HepG2 (cell line): ENCODE data around the gene SLC43A1. TPM values are rescaled to one million over a fixed set of nuclear protein-coding genes. Genes with fewer than 3 reads are reported as not detected.

Experiments
- ADNP ChIP-seq: sonication (generic); formaldehyde crosslinking; IDR thresholded peaks from 2 replicates; pipeline ENCODE4 v1.4.0; 2020; ENCODE audit warnings: missing genetic modification reagents
- ELF3 ChIP-seq: IDR thresholded peaks from 2 replicates; pipeline ENCODE4 v1.6.1; 2016; ENCODE audit warnings: missing genetic modification reagents, missing compliant biosample characterization
- GZF1 ChIP-seq: sonication (generic); formaldehyde crosslinking; IDR thresholded peaks from 2 replicates; pipeline ENCODE4 v1.5.1; 2020; ENCODE audit warnings: mild to moderate bottlenecking, missing genetic modification reagents
- HOXA9 ChIP-seq: sonication (generic); formaldehyde crosslinking; IDR thresholded peaks from 2 replicates; pipeline ENCODE4 v1.8.1; 2022; ENCODE audit warnings: missing genetic modification reagents, mild to moderate bottlenecking, moderate library complexity, borderline replicate concordance
- KAT7 ChIP-seq: IDR thresholded peaks from 2 replicates; pipeline ENCODE4 v1.6.1; 2018; ENCODE audit warnings: borderline replicate concordance, missing compliant biosample characterization
- KLF6 ChIP-seq: IDR thresholded peaks from 2 replicates; pipeline ENCODE4 v1.8.0; 2016; ENCODE audit warnings: missing biosample characterization, missing genetic modification reagents
- MAZ ChIP-seq, 2 experiments: sonication (generic) in 1 of 2; formaldehyde crosslinking in 1 of 2; IDR thresholded peaks; 2 replicates each; pipeline versions ENCODE4 v1.5.0 to v1.6.1; 2012 to 2020; ENCODE audit warnings: low read depth in 2 of 2, mild to moderate bottlenecking in 2 of 2, borderline replicate concordance in 1 of 2, improper control_type of control experiment in 1 of 2, low read length in 1 of 2, missing genetic modification reagents in 1 of 2, moderate library complexity in 1 of 2
- MLLT10 ChIP-seq: sonication (generic); formaldehyde crosslinking; IDR thresholded peaks from 2 replicates; pipeline ENCODE4 v1.4.0; 2020; ENCODE audit warnings: missing genetic modification reagents
- NFIB ChIP-seq: sonication (generic); formaldehyde crosslinking; IDR thresholded peaks from 2 replicates; pipeline ENCODE4 v1.9.0; 2021; ENCODE audit warnings: missing genetic modification reagents, mild to moderate bottlenecking, borderline replicate concordance
- NR3C1 ChIP-seq: sonication (generic); formaldehyde crosslinking; IDR thresholded peaks from 2 replicates; pipeline ENCODE4 v1.4.0; 2020; ENCODE audit warnings: missing genetic modification reagents
- PHF8 ChIP-seq: sonication (generic); formaldehyde crosslinking; IDR thresholded peaks from 2 replicates; pipeline ENCODE4 v1.5.0; 2020; ENCODE audit warnings: missing genetic modification reagents
- SMAD9 ChIP-seq: sonication (generic); formaldehyde crosslinking; IDR thresholded peaks from 2 replicates; pipeline ENCODE4 v1.5.1; 2020; ENCODE audit warnings: mild to moderate bottlenecking, missing genetic modification reagents
- SRSF4 ChIP-seq: fragments of 200-400 bp; formaldehyde crosslinking; IDR thresholded peaks from one replicate; pipeline ENCODE4 v1.6.1; 2018; ENCODE audit warnings: mild to moderate bottlenecking, low read depth, low read length, moderate library complexity; ENCODE audit not compliant: poor library complexity, severe bottlenecking
- ZC3H4 ChIP-seq: sonication (generic); formaldehyde crosslinking; IDR thresholded peaks from 2 replicates; pipeline ENCODE4 v1.4.0; 2020; ENCODE audit warnings: missing genetic modification reagents, borderline replicate concordance
- ZFX ChIP-seq: sonication (generic); formaldehyde crosslinking; IDR thresholded peaks from 2 replicates; pipeline ENCODE4 v1.4.0; 2020; ENCODE audit warnings: mild to moderate bottlenecking, low read depth, missing genetic modification reagents, moderate library complexity
- ZNF234 ChIP-seq: sonication (generic); formaldehyde crosslinking; conservative IDR thresholded peaks from 2 replicates; pipeline ENCODE4 v1.5.1; 2020; ENCODE audit warnings: mild to moderate bottlenecking, missing genetic modification reagents
- ZNF264 ChIP-seq: sonication (generic); formaldehyde crosslinking; IDR thresholded peaks from 2 replicates; pipeline ENCODE4 v1.4.0; 2020; ENCODE audit warnings: missing genetic modification reagents
- ZNF326 ChIP-seq: sonication (generic); formaldehyde crosslinking; IDR thresholded peaks from 2 replicates; pipeline ENCODE4 v1.4.0; 2020; ENCODE audit warnings: missing genetic modification reagents, borderline replicate concordance
- ZNF430 ChIP-seq: sonication (generic); formaldehyde crosslinking; IDR thresholded peaks from 2 replicates; pipeline ENCODE4 v1.9.0; 2021; ENCODE audit warnings: mild to moderate bottlenecking, missing genetic modification reagents
- ZNF484 ChIP-seq: sonication (generic); formaldehyde crosslinking; IDR thresholded peaks from 2 replicates; pipeline ENCODE4 v1.5.1; 2020; ENCODE audit warnings: mild to moderate bottlenecking, low read depth, missing genetic modification reagents, borderline replicate concordance
- ZNF629 ChIP-seq: sonication (generic); formaldehyde crosslinking; conservative IDR thresholded peaks from 2 replicates; pipeline ENCODE4 v1.5.0; 2020; ENCODE audit warnings: missing genetic modification reagents
- polyA plus RNA-seq, 8 experiments: library from polyadenylated mRNA; depleted of rRNA in 3 of 8; stranded (reverse) in 7 of 8; unstranded in 1 of 8; fragments of >200 nt; fragmentation: Illumina TruSeq in 4 of 8; extraction: Trizol in 4 of 8; gene quantifications; 2 replicates each; pipeline versions ENCODE4 v1.2.1 to v1.2.3, GENCODE V29; 2011 to 2016; ENCODE audit warnings: low read depth in 4 of 8, missing spikeins in 1 of 8, mixed read lengths in 1 of 8; ENCODE audit not compliant: insufficient read depth in 1 of 8
- total RNA-seq, 5 experiments: library from RNA; depleted of rRNA; stranded (reverse); fragments of >200 nt; fragmentation: Illumina TruSeq; extraction: Trizol; gene quantifications; 2 replicates each; pipeline ENCODE4 v1.2.3, GENCODE V29; 2016; ENCODE audit warnings: low read depth in 1 of 5
- TF ChIP-seq, protein P1 (sequence below): sonication (generic); formaldehyde crosslinking; IDR thresholded peaks from 2 replicates; pipeline ENCODE4 v1.4.0; 2020; ENCODE audit warnings: missing genetic modification reagents
- TF ChIP-seq, protein P2 (sequence below): sonication (generic); formaldehyde crosslinking; conservative IDR thresholded peaks from 2 replicates; pipeline ENCODE4 v1.5.0; 2020; ENCODE audit warnings: missing genetic modification reagents
- TF ChIP-seq, protein P3 (sequence below): sonication (generic); formaldehyde crosslinking; IDR thresholded peaks from 2 replicates; pipeline ENCODE4 v1.4.0; 2020; ENCODE audit warnings: missing genetic modification reagents

SLC43A1 gene
- total and polyA plus RNA-seq, 2 of the 13 experiments (the other 11 are each of a cell fraction or from before 2014, with no cell fraction given) = 72.3 to 87.6 TPM

DNA sequence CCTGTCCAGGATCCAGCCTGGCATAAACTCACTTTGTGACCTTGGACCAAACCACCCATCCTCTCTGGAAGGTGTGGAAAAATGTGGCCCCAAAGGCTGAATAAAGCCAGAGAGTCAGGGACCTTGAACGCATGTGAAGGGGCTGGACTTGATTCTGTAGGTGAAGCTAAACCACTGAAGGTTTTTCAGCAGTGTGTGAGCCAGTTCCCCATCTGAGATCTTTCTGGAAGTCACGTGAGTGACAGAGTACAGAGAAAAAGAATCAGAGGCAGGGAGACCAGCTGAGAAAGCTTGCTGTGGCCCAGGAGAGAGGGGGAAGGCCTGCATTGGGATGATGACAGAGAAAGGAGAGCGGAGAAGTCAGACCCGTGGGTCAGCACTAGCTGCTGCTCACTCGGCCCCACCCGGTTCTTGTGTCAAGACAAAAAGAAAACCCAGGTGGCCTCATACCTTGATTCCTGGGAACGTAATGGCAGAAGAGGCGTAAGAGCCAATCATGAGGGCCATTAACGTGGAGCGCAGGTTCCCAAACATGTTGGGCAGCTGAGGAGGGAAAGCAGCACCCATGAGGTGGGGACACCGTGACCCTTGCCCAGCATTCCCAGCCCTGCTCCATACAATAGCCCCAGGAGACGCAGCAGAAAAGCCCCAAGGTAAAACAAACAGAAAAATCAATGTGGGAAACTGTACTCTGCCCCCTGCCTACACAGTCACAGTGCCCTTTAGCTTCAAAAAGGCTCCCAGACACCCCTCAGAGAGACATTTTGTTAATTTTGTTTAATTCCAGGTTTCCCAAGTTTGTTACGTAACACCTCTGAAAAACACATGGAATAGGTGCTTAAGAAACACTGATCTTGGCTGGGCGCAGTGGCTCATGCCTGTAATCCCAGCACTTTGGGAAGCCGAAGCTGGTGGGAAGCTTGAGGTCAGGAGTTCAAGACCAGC, 17.9 kb downstream of the SLC43A1 start (continued):
- TF ChIP-seq MAZ (IDR thresholded peaks at IDR 0.05; ENCODE audit: borderline replicate concordance, low read depth, low read length) (peak; percentile 38; the same call in 1 of the 2 replicates), MAZ (CRISPR knock-in tag; IDR thresholded peaks at IDR 0.05; ENCODE audit: low read depth) (peak; percentile 54; the same call in 1 of the 2 replicates), ZNF264 (CRISPR knock-in tag) (peak; percentile 88), SRSF4 (no peak), ADNP (CRISPR knock-in tag) (no peak), GZF1 (CRISPR knock-in tag) (no peak; the same call in 1 of the 2 replicates), ZNF629 (CRISPR knock-in tag) (peak; percentile 31; the same call in 1 of the 2 replicates), ZNF484 (CRISPR knock-in tag) (no peak), ZNF430 (CRISPR knock-in tag) (no peak), ZC3H4 (no peak), KAT7 (CRISPR knock-in tag) (no peak; the same call in 1 of the 2 replicates), ZFX (CRISPR knock-in tag) (peak; percentile 17; the same call in 1 of the 2 replicates), ZNF326 (CRISPR knock-in tag) (no peak), ZNF234 (no peak), KLF6 (CRISPR knock-in tag) (peak; percentile 31), NR3C1 (no peak), MLLT10 (no peak), HOXA9 (CRISPR knock-in tag) (0 out of 2 replicates have a peak, but pooled peaks have one; percentile 44), ELF3 (CRISPR knock-in tag) (no peak; the same call in 1 of the 2 replicates), PHF8 (peak; percentile 21; the same call in 1 of the 2 replicates), NFIB (CRISPR knock-in tag) (no peak), SMAD9 (CRISPR knock-in tag) (no peak)
- TF ChIP-seq, protein P1, sequence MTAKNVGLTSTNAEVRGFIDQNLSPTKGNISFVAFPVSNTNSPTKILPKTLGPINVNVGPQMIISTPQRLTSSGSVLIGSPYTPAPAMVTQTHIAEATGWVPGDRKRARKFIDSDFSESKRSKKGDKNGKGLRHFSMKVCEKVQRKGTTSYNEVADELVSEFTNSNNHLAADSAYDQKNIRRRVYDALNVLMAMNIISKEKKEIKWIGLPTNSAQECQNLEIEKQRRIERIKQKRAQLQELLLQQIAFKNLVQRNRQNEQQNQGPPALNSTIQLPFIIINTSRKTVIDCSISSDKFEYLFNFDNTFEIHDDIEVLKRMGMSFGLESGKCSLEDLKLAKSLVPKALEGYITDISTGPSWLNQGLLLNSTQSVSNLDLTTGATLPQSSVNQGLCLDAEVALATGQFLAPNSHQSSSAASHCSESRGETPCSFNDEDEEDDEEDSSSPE (CRISPR knock-in tag) = no peak; the same call in 1 of the 2 replicates
- TF ChIP-seq, protein P2, sequence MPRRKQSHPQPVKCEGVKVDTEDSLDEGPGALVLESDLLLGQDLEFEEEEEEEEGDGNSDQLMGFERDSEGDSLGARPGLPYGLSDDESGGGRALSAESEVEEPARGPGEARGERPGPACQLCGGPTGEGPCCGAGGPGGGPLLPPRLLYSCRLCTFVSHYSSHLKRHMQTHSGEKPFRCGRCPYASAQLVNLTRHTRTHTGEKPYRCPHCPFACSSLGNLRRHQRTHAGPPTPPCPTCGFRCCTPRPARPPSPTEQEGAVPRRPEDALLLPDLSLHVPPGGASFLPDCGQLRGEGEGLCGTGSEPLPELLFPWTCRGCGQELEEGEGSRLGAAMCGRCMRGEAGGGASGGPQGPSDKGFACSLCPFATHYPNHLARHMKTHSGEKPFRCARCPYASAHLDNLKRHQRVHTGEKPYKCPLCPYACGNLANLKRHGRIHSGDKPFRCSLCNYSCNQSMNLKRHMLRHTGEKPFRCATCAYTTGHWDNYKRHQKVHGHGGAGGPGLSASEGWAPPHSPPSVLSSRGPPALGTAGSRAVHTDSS = no peak
- TF ChIP-seq, protein P3, sequence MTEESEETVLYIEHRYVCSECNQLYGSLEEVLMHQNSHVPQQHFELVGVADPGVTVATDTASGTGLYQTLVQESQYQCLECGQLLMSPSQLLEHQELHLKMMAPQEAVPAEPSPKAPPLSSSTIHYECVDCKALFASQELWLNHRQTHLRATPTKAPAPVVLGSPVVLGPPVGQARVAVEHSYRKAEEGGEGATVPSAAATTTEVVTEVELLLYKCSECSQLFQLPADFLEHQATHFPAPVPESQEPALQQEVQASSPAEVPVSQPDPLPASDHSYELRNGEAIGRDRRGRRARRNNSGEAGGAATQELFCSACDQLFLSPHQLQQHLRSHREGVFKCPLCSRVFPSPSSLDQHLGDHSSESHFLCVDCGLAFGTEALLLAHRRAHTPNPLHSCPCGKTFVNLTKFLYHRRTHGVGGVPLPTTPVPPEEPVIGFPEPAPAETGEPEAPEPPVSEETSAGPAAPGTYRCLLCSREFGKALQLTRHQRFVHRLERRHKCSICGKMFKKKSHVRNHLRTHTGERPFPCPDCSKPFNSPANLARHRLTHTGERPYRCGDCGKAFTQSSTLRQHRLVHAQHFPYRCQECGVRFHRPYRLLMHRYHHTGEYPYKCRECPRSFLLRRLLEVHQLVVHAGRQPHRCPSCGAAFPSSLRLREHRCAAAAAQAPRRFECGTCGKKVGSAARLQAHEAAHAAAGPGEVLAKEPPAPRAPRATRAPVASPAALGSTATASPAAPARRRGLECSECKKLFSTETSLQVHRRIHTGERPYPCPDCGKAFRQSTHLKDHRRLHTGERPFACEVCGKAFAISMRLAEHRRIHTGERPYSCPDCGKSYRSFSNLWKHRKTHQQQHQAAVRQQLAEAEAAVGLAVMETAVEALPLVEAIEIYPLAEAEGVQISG (CRISPR knock-in tag) = no peak; the same call in none of the 2 replicates
